HK-2 (cell line): ENCODE data around the gene DLL1.

Experiments used
- DNase-seq: peaks from one replicate; pipeline ENCODE4 v3.0.0-alpha.2; 2018; ENCODE audit not compliant: unreplicated experiment

Gene DLL1

DNA sequence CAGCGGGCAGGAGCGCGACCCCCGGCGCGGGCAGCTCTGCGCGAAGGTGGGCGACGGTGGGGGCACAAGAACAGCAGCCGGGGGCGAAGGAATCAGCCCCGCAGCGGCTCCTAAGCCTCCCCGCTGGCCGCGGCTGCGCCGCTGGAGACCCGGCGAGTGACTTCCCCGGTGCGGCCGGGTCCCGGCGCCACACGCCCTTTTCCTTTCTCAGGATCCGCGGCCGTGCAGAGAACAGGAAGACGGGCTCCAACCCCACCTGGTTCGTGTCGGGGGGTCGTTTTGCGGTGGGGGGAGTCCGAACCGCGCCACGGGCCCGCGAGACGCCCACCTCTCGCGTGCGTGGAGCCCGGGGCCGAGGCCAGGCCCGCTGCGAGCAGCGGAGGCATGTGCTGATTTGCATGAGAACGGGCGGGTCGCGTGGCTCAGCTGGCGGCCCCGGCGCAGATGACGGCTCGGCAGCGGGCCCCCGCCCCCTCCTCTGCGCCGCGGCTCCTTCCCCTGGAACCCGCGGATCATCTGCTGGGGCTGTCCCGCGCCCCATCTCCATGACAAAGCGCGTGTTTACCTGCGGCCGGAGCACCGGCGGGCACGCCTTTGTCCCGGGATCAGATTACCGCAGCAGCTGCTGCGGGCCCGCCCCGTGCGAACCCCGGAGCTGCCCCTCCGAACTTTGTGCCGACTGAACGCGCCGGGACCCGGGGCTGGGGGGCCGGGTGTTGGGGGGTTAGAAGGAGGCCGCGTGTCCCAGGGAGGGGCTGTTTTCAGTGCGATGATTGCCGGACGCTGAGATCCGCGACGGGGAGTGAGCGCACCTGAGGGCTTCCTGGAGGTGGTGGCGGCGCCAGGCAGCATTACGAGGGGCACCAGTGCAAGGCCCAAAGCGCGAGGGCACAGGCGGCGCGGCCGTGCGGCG, 4.9 kb upstream of the DLL1 start:
- peak; percentile 32 for DNase-seq

DNA sequence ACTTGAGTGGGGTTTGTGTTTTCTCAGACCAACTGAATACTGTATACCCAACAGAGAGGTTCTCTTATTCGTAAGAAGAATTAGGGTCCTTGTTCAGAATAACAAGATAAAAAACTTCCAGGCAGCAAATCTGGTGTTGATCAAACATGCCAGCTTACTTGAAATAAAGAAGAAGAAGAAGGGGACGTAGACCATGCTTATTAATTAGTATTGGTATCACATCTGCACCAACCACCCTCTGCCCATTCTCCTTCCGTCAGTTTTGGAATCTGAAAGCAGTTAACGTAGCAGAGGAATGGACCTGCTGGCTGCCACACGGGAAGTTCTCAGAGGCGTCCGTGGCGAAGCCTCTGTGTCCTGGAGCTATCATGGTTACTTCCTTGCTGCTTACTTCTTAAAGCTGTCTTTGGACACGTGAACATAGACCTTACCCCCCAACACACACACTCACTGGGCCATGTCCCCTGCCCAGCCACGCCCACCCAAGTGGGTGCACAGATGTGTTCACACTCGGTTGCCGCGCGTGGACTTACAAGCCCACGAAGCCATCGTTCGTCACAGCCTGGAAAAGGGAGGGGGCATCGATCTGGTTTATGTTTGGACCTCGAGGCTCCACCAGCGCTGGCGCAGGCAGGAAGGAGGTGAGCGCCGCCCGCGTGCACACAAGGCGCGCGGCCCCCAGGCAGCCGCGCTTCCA, 4.1 kb upstream of the DLL1 start:
- DNase-seq = no peak

GRCh38 chr6:170294298-170294730, 3.4 kb upstream of the DLL1 start:
- no peak for DNase-seq

- no peak for DNase-seq
Measured at GRCh38 chr6:170293341-170294231, 2.7 kb upstream of the DLL1 start.

DNA sequence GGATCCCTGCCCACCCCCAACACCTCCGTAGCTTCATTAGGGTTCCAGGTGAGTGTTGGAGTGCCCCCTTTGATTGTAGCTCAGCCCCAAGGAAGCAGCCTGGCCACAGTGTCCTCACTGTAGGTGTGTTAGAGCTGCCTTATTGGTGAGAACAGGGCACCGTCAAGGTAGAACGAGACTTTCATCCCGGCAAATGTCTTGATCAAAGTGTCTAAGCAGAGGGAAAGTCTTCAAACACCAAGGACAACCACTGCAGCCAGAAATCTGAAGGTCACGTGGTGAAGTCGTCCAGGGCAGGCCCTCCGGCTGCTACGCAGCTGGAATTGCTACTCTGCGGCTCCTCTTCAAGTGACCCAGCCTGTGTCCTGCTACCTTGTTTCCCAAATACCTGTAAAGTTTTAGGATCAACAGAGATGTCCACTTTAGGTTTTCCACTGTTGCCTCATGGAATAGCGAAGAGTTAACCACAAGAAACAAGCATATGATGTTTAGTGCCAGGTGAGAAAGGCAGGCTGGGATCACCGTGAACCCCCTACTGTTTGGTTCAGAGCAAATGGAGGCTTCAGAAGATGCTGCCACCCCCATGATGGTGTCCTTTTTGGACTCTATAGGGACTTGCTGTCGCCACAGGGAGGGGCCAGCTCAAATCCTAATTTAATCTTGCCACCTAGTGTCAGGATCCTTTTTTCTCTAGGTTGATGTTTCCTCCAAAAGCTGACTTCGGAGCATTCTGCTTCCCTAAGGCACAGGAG, 1.7 kb upstream of the DLL1 start:
- DNase-seq = no peak

DNA sequence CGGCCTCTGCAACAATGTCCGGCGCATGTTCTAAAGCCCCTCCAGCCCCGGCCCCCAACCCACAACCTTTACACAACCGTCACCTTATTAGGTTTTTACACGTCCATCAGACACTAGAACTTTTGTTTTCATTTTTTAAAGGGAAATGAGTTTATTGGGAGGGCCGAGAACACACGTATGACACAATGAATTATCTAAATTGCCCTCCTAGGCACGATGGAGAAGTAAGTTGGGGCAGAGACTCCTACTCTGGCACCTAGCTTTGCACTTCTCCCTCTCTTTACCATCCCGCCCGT, 1.2 kb upstream of the DLL1 start:
- DNase-seq = no peak

- no peak for DNase-seq
Measured at GRCh38 chr6:170291271-170292110, 613 bp upstream of the DLL1 start.

GRCh38 chr6:170289951-170290295, 955 bp downstream of the DLL1 start:
- DNase-seq = no peak

- no peak for DNase-seq
Measured at GRCh38 chr6:170289180-170289931, 1.5 kb downstream of the DLL1 start.

DNA sequence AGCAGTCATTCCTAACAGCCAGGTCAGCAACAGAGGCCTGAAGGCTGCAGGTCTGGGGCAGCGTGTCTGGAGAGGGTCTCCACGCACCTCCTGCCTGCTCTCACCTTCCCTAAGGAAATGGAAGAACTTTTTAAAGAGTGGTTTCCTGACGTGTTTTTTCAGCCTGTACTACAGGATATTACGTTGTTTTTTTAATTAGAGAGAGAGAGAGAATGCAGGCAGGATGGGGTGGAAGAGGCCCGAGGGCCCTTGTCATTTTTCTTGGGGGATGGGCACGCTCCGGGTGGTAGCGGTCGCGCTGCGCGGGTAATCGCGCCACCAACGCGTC, 2.1 kb downstream of the DLL1 start:
- DNase-seq = no peak

GRCh38 chr6:170288091-170288631, 2.7 kb downstream of the DLL1 start:
- no peak for DNase-seq

DNA sequence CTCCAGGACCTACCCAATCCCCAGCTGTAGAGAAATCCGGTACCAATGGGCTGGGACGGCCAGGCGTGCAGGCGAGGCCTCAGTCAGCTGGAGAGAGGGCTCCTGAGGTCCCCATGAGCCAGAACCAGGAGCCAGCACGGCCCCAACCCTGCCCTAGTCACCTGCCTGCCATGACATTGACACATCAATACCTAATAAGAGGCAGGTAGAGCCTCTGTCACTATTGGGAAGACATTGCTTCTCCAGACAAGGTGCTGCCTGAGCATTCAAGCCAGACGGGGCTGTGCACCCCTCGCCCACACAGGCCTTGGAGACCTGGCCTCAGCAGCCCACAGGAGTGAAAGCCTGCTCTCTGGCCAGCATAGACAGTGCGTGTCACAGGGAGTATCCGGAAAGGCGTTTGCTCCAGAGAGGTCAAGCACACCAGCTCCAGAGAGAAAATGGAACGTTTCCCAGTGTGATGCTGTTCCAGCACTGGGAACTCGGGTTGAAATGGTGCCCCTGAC, 3.5 kb downstream of the DLL1 start:
- no peak for DNase-seq

GRCh38 chr6:170286934-170287265, 4.0 kb downstream of the DLL1 start:
- DNase-seq = no peak

GRCh38 chr6:170286246-170286933, 4.5 kb downstream of the DLL1 start:
- no peak for DNase-seq

DNA sequence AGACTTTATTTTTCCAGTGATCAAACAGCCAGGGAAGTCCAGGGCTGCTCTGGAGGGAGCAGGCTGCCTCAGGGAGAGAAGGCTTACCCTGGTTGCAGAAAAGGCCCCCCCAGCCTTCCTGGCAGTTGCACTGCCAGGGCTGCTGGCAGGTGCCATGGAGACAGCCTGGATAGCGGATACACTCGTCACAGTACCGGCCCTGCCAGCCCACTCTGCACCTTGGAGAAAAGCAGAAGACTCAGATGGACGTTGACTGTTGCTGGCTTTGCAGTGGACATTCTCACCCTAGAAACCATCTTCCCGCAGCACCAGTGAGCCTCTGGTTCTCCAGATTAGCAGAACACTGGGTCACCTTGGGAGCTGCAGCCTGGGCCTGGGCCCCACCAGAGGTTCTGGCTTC, 5.4 kb downstream of the DLL1 start:
- DNase-seq = no peak

DNA sequence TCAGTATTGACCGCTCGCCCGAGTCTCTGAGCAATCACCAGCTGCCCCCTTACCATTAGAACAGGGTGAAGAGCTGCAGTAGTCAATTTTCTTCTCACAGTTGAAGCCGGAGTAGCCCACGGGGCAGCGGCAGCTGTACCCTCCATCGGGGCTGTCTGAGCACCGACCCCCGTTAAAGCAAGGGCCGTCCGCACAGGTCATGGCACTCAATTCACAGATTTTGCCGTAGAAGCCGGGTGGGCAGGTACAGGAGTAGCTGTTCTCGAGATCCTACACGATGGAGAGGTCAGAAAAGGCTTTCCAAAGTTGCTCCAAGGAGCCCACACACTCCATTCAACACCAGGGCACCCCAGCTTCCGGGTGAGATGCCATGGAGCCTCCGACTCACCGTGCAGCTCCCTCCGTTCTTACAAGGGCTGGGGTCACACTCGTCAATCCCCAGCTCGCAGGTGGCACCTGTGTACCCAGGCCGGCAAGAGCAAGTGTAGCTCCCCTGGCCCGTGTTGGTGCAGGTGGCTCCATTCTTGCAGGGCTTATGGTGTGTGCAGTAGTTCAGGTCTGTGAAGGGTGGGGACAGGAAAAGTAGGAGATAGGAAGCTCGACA, 5.9 kb downstream of the DLL1 start:
- DNase-seq = no peak

GRCh38 chr6:170284126-170284773, 6.6 kb downstream of the DLL1 start:
- DNase-seq = no peak
